Measurements from ENCODE around the gene PSMD4.
"Not testable (repeated sequence)": the region's sequence is repeated elsewhere in the genome, so short reads cannot be mapped to it uniquely, and the experiment has no call there.

PSMD4 gene

DNA sequence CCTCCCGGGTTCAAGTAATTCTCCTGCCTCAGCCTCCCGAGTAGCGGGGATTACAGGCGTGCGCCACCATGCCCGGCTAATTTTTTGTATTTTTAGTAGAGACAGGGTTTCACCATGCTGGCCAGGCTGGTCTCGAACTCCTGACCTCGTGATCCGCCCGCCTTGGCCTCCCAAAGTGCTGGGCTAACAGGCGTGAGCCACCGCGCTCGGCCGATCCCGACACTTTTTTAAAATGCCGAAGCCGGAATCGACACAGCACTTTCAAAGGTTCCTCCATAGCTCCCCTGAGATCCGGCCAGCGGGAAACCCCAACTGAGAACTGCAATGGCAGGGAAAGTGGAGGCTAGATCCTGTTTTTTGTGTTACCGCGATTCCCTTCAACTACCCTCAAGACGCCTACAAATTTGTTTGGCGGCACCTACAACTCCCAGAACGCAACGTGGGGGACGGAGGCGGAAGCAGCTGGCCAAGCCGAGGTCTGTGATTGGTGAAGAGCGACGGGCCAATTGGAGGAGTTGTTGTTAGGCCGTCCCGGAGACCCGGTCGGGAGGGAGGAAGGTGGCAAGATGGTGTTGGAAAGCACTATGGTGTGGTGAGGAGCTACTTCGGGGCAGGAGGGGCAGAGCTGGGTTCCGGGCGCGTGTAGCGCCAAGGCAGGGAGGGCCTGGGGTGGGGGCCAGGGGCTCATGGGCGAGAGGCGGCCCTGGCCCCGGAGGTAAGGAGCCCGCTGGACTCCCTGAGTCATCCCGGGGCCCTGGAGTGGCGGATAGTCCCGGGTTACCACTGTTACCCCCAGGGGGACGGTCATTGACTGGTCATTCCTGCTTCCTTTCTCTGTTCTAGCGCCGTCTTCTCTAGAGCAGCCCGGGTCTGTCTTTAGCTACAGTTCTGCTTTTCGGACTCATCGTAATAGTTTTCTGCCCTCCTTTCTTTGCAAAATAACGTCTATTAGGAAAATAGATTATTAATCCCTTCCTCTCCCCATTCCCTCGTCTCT lies at the start of gene PSMD4:
Gene PSMD4 (plus strand): TSS at position 518 of the 997 bp plus-strand sequence. CDS start 49 bp downstream, at position 567.
- DNase-seq: peak; percentile 95

DNA sequence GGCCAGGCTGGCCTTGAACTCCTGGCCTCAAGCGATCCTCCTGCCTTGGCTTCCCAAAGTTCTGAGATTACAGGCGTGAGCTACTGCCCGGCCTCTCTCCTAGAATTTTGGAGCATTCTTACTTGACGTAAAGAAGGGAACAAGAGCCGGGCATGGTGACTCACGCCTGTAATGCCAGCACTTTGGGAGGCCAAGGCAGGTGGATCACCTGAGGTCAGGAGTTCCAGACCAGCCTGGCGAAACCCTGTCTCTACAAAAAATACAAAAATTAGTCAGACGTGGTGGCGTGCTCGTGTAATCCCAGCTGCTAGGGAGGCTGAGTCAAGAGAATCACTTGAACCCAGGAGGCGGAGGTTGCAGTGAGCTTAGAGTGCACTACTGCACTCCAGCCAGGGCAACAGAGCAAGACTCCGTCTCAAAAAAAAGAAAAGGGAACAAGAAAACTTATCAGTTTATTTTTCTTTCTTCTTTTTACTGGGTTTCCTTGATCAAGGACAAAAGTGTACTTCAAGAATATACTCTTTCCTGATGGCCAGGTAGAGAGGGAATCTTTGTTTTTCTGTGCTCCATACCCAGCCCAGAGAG lies 49.1 kb upstream of the PSMD4 start:
- not testable (repeated sequence) for DNase-seq

DNA sequence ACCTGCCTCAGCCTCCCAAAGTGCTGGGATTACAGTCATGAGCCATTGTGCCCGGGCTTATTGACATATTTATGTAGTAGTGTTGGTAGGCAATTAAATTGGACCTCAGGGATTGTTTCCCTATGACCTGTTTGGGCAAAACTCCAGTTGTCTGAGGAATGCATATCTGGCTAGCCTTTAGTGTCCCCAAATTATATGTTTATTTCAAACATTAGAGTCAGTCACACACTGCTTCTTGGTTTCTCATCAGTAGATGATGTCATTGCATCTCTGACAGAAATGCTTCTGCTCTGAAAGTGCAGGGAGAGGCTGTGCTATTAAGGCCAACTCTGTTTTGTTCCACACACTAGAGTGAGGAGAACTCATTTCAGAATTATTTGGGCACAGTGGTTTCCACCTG lies 43.7 kb upstream of the PSMD4 start:
- DNase-seq: no peak

DNA sequence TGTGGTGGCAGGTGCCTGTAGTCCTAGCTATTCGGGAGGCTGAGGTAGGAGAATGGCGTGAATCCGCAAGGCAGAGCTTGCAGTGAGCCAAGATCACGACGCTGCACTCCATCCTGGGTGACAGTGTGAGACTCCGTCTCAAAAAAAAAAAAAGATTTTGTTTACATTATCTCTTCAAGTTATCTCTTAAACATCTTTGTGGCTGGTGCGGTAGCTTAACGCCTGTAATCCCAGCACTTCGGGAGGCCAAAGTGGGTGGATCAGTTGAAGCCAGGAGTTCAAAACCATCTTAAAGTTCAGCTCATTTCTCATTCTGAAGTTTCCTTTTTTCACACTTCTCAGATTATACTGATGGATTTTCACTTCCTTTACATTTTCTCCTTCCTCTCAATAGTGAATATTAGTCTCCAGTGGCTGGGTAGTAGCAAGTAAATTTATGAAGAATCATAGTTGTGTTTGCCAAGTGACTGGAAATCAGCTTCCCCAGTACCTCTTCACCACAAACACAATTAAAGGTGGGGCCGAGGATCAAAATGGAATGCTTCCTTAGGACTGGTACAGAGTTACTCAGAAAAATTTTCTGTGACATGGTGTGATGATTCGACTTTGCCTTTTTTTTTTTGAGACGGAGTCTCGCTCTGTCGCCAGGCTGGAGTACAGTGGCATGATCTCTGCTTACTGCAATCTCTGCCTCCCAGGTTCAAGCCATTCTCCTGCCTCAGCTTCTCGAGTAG lies 42.4 kb upstream of the PSMD4 start:
- DNase-seq: no peak

DNA sequence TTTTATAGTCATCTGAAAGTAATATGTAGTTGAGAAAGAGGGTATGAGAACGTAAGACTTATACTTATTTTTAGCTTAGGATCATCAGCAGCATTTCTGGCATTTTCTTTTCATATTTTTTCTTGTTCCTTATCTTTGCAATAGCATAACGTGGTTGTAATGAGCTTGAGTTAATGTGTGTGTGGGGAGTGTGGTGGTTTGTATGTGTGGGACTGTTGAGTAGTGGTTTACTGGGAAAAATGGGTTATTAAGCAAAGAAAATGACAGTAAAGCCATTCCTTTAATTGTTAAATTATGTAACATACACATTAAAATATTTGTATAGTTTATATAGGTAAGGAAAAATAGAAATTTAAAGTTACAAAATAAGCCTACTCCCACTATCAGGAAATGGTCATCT lies 41.0 kb upstream of the PSMD4 start:
- no peak for DNase-seq

DNA sequence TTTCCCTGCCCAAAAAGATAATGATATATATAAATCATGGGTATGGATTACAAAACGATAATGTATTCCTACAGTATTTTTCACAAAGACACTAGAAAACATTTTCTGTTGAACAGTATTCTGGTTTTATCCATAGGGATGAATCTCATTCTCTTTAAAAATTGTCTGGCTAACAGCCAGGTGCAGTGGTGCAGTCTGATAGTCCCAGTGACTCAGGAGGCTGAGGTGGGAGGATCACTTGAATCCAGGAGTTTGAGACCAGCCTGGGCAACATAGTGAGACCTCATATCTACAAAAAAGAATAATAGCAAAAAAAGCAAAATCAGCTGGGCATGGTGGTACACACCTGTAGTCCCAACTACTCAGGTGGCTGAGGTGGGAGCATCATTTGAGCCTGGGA lies 32.9 kb upstream of the PSMD4 start:
- no peak for DNase-seq

DNA sequence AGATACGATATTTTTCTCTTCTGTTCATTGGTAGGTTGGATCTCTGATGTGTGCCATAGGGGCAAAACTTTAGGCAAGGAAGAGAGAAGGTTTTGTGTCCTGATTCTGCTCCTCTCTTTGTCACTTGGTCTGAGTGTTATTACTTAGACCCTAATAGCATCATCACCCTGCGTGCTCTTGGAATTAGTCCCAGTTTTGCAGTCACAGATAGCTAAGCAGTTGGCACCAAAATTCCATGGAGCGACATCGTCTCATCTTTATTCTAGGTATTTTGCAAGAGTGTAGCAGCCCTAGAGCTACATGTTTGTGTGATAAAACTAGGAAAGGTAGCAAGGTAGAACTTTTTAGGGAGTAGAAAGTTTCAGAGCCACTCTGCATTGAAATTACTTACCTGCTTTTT lies 32.4 kb upstream of the PSMD4 start:
- DNase-seq: no peak

DNA sequence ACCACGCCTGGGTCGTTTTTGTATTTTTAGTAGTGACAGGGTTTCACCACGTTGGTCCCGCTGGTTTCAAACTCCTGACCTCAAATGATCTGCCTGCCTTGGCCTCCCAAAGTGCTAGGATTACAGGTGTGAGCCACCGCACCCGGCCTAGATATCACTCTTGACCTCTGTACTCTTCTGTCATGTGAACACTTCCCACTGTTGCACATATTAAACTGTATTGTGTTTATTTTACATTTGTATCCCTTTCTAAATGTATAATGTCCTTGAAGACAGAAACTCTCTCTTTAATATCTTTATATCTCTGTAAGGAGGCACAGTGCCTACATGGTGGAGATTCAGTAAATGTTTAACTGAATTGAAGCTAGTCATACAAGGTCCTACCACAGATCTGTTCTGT lies 19.3 kb upstream of the PSMD4 start:
- DNase-seq: no peak

DNA sequence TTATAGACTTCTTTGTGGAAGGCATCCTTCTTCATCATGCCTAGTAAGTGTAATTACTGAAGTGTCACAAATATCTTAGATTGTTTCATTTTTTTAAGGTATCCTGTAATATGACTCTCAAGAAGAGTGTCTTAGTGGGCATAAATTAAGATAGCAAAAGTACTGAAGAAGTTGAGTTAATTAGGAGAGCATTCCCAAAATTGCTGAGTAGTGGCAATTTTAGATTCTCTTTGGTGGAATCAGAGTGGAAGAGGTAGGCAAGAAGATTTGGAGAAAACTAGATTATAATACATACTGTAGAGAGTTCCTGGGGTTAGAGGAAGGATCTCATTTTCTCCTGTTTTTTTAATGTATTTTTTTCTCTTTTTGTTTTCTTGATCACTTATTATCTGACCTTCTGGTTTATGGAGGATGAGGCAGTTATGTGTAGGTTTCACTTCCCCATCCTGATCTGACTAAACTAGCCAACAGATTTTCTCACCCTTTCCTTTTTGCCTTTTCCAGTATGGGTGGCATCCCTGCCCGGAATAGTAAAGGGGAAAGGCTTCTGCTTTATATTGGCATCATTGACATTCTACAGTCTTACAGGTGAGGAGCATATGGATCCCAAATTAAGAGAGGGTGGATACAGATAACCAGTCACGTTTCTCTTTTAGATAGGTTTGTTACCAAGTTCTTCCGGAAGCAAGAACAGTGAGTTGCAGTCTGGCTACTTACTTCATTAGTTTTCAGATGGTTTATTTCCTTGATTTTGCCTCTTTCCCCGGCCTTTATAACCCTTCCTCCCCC lies 16.7 kb upstream of the PSMD4 start:
- no peak for DNase-seq

DNA sequence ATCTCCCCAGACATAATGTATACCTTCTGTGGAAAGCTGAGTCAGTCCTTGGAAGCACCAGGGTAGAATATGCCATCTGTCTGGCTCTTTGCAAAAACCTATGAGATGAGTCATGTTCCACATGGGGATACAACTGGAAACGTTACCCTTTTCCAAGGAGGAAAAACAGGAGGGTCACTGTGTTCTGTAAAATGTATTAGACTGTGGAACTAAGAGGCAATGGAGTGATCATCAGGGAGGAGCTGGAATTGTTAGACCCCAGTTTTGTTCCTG lies 16.1 kb upstream of the PSMD4 start:
- DNase-seq: no peak

DNA sequence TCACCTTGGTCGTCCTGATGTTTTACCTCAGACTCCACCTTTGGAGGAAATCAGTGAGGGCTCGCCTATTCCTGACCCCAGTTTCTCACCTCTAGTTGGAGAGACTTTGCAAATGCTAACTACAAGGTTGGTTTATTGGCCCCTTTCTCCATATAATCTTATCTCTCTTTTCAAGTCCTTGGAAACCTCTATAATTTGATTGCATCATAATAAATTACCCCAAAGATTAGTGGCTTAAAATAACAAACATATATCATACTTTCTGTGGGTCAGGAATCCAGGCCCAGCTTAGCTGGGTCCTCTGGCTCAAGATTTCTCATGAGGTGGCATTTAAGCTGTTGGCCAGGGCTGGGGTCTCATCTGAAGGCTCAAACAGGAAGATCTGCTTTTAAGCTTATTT lies 12.1 kb upstream of the PSMD4 start:
- DNase-seq: no peak

DNA sequence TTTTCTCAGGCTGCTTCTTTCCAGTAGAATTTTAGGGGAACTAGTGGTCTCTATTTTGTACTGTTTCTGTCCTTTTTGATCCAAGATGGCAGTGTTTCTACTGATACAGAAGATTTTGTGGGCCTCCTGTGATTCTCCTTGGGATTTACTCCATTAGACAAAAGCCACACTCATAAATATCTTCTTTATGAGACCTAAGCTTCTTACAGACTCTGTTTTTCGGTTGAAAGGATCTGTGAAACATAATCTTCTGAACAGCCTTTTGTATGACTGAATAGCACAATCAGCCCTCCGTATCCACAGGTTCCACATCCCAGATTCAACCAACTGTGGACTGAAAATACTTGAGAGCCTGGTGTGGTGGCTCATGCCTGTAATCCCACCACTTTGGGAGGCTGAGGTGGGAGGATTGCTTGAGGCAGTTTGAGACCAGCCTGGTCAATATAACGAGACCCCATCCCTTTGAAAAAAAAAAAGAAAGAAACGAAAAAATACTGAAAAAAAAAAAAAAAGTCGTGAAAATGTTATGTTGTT lies 10.8 kb upstream of the PSMD4 start:
- no peak for DNase-seq

DNA sequence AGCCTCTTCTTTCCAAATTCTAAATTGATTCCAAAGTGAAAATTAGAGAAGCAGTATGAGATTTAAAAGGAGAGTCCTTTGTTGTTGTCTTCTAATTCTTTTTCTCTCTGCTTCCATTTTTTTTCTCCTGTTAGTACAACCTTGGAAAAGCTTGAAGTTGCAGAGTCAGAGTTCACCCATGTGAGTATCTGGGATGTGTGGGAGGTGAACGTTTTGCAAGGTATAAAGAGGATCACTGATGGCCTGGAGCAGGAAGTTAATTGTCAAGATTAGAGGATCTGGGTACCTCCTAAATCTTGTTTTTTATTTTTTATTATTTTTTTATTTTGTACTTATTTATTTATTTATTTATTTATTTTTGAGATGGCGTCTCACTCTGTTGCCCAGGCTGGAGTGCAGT lies 7.7 kb upstream of the PSMD4 start:
- no peak for DNase-seq

DNA sequence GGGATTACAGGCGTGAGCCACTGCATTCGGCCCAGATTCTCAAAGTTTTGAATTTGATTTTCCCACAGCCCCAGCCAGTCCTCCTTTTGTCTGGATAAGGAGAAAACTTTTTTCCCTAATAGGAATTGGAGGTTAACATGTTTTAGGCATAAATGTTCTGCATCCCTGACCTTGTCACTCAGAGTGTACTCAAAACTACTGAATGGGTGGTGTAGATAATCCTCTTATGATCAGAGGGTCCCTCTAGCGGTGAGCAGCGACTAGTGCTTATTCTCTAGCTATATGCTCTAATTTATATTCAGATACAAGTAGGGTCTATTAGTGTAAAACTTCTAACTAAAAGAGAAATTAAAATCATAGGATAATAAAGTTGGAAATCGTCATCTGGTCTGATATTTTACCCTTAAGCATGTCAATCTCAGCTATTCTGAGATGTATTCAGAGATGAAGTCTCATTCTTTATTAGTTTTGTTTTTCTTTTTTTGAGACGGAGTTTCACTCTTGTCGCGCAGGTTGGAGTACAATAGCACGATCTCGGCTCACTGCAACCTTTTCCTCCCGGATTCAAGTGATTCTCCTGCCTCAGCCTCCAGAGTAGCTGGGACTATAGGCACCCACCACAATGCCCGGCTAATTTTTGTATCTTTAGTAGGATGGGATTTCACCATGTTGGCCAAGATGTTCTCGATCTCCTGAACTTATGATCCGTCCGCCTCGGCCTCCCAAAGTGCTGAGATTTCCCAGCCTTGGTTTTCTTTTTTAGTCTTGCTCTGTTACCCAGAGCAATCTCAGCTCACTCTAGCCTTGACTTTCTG lies 2.7 kb upstream of the PSMD4 start:
- DNase-seq: peak; percentile 84

DNA sequence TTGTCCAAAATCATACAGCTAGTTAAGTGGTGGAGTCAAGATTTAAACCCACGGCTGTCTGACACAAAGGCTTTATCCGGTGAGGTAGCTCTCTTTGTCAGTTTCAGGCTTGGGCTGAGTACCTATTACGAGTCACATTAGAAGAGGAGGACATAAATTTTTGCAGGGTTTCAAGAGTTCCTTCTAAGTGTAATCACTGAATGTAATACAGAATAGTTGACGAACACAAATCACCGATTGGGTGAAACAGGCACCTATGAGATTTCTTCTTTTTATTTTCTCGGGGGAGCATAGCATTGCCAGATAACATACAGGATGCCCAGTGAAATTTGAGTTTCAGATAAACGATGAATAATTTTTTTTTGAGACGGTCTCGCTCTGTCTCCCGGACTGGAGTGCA lies 847 bp downstream of the PSMD4 start:
- no peak for DNase-seq

DNA sequence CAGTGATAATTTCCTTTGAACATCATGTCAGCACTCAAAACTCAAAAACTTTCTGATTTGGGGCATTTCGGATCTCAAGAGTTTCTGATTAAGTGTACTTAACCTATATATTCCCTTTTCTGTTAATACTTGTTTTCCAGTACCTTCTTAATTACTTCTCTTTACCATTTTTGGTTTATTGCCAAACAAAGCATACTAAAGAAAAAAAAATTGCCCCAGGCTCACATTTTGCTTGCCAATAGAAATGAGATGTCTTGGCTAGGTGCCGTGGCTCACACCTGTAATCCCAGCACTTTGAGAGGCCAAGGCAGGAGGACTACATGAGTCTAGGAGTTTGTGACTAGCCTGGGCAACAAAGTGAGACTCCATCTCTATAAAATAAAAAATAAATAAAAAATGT lies 4.8 kb downstream of the PSMD4 start:
- no peak for DNase-seq

DNA sequence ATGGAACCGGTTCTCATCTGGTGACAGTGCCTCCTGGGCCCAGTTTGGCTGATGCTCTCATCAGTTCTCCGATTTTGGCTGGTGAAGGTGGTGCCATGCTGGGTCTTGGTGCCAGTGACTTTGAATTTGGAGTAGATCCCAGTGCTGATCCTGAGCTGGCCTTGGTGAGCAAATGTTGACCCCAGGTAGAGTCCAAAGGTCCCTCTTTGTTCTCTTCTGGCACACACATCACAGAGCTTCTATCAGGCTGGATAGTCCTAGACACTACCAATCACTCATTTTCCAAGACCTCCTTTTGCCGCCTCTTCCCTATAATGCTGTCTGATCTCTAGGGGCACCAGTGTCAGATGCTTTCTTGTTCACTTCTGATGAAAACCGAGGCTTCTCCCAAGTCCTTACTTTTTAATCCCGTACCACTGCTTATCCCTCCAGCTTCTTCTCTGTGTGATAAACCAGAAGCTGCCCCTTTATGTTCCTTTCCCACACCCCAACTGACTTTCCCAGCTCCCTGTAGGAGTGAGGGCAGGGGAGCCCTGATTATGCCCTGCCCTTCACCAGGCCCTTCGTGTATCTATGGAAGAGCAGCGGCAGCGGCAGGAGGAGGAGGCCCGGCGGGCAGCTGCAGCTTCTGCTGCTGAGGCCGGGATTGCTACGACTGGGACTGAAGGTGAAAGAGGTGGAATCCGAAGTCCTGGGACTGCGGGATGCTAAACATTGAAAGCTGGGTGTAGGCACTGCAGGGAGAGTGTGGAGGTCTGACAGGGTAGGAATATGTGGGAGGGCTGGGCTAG lies 11.1 kb downstream of the PSMD4 start:
- no peak for DNase-seq

DNA sequence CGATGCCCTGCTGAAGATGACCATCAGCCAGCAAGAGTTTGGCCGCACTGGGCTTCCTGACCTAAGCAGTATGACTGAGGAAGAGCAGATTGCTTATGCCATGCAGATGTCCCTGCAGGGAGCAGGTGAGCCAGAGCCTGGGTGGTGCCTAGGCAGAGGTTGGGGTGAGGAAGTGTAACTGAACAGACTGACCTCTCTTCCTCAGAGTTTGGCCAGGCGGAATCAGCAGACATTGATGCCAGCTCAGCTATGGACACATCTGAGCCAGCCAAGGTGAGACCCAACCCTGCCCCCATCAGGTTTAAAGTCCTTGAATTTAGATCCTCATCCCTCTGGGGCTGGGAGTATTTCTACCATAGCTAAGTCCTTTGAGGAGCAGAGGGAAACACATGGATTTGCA lies 11.8 kb downstream of the PSMD4 start:
- DNase-seq: no peak

DNA sequence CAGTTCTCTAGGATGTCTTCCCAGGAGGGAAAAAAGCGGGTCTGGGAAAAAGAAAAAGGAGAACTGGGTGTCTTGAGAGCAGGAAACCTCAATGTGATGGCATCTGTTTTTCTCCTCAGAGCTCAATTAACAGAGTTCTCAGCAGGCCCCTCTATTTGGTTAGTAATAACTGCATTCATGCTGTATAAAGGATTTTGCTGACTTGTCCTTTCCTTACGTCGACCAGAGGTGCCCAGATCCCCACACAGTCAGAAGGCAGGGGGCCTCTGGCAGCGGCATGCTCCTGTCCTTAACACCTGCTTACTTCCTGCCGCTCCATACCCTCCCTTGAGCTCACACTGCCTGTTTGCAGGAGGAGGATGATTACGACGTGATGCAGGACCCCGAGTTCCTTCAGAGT lies 12.3 kb downstream of the PSMD4 start:
- DNase-seq: no peak

DNA sequence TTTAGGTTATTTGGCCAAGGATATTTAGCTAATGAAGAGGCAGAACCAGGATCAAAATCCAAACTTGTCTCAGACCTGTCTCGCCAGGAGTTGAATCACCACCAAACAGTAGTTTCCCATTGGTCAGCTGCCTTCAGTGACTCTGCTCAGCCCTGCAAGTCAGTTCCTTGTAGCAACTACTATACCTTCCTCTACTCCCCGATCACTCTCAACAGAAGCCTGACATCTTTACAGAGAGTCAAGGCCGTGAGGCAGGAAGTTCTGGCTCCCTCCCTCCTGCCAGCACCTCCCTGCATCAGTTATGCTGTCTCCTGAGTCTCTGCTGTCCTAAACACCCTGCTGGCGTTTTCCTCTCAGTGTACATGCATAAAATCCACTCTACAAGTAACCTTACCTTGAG lies 13.2 kb downstream of the PSMD4 start:
- no peak for DNase-seq

DNA sequence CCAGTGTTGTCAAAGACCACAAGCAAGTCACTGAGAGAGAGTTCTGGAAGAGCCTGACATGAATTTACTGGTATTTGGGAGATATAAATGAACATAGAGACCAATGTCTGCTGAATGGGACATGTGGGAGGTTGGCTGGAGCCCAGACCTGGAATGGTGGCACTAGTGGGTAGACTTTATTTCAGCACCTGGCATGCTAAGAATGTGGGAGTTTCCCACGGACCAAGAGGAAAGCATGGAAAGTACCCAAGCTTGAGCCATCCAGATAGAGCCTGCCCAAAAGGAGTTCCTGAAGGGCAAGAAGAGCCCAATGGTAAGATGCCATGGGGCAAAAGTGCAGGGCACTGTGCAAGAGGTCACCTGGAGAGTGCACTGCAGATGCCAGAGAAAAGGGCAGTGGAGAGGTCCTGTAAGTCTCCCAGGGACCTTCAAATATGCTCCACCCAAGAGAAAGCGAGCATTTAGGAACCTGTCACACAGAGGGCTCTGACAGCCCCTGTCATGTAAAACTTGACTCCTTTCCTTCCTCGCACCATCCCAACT lies 19.5 kb downstream of the PSMD4 start:
- DNase-seq: no peak

Data from NCI-H1105 treated with DMSO at 0.1 percent for 48 hours (cell line).